HG03175 (cell line): Measurements from ENCODE around the gene ZNF213.

Experiments used
- ATAC-seq: cut with Tn5 transposase; IDR thresholded peaks from one replicate; pipeline ENCODE4 v1.9.1; 2021; ENCODE audit warnings: mild to moderate bottlenecking, moderate library complexity; ENCODE audit not compliant: unreplicated experiment

ZNF213 gene, protein sequence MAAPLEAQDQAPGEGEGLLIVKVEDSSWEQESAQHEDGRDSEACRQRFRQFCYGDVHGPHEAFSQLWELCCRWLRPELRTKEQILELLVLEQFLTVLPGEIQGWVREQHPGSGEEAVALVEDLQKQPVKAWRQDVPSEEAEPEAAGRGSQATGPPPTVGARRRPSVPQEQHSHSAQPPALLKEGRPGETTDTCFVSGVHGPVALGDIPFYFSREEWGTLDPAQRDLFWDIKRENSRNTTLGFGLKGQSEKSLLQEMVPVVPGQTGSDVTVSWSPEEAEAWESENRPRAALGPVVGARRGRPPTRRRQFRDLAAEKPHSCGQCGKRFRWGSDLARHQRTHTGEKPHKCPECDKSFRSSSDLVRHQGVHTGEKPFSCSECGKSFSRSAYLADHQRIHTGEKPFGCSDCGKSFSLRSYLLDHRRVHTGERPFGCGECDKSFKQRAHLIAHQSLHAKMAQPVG

DNA sequence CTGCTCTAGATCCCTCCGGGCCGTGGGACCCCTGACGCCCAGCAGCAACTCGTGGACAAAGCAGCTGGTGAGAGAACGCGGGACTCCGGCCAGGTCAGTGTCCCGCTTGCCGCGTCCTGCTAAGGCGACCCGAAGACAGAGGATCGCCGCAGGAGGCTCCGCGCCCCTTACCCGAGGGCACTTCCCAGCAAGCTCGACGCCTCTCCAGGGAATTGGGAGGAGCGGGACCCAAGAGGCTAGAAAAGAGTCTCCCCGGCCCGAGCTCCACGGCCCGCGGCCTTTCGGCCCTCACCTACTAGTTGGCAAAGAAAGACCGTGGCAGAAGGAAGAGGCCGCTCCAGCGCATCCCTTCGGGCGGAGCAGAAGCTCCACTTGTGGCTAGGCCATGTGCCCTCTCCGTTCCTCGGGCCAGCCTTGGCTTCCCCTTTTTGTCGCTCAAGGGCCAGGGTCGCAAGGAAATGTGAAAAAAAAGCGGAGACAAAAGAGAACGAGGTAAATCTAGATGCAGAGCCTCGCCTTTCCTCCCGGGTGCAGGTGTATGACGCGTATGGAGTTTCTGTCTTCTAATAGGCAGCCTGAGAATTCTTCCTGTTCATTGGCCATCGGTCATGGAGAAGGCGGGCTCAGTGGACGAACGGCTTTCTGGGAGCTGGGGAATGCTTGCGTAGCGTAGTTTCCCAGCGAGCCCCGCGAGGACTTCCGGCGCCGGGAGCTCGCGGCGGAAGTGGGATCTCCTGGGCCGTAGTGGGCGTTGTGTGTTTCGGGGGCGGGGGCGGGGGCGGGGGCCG is at the start of gene ZNF213:
ZNF213 (plus strand) TSS at position 692 of the 788 bp plus-strand sequence. CDS start 2,252 bp downstream, outside the sequence.
- peak; percentile 92 for ATAC-seq

DNA sequence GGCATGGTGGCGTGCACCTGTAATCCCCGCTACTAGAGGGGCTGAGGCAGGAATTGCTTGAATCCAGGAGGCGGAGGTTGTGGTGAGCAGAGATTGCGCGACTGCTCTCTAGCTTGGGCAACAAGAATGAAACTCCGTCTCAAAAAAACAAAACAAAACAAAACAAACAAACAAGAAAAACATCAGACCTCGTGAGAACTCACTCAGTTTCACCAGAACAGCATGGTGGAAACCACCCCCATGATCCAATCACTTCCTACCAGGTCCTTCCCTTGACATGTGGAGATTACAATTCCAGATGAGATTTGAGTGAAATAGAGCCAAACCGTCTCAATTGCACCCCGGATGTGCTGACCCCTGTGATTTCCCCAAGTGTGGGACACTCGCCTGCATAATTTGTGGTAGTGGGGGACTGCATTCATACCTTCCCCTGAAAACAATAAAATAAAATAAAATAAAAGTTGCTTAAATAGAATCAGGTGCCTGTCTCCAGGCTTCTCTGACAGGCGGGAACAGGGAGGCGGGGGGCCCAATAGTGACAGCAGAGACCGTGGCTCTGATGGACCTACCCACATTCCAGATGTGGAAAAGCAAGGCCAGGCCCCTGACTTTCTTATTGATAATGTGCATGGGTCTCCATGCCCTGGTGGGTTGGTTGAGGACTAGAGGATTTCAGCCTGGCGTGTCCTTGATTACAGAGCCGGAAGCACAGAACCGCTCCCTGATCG is 48.8 kb upstream of the ZNF213 start:
- ATAC-seq = no peak

DNA sequence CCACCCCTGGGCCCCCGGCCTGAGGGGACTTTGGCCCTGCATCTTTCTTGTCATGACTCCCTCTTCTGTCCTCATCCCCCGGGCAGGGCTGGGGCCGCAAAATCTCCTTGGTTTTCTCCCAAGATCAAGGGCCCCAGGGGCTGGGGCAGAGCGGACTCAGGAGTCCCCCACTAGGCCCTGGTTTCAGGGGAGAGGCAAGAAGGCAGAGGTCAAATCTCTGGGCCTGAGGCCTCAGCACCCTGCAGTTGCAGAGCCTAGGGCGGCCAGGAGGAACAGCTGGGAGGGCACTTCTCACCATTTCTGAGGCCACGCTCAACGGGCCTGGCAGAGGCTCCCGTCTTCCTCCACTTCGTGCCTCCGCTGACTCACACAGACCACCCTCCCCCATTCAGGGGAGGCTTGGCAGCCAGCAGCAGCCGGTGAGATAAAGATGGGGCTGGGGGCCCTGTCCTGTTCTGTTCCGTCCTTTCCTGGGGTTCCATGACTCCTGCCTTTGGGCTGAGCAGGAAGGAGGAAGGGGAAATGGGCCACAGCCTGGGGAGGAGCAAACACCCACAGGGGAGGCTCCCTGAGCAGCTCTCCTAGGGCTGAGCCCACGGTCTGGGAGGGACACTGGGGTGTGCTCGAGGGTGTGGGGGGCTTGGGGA is 48.1 kb upstream of the ZNF213 start:
- ATAC-seq = no peak

DNA sequence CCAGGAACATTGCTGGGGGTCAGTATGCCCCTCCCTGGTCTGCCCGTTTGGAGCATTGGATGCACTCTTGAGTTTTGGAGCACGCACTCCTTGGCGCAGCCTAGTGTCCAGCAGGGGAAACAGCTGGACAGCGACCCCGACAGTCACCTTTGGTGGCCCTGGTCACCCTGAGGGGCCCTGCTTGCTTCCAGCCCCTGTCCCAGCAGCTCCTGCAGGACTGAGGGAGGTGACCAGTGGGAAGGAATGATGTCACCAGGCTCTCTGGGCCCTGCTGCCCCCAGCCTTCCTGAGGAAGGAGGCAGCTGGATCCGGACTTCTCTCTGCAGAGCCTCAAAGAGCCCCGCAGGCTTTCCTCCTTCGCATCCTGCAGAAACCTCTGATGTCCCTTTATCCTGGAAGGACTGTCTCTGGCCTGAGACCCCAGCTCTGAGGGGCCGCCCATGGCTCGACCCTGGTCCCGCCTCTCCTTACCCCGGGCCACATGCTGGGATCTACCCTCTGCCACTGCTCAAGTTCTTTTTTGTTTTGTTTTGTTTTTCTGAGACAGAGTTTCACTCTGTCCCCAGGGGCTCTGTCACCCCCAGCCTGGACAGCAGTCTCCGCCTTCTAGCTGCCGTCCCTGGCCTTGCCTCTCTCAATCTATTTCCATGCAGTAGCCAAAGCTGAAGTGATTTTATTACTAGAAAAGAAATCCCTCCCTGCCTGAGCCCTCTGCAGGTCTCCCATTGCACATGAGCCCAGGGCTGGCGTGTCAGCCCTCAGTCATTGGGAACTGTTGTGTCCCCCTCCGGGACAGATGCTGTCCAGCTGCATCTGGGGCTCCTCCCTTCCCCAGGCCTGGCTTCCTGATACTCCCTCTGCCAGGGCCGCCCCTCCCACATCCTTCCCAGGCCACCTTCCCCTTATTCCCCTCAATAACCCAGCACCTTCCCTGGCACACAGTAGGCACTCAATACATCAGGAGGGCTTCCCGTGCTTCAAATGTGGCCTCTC is 47.3 kb upstream of the ZNF213 start:
- no peak for ATAC-seq

DNA sequence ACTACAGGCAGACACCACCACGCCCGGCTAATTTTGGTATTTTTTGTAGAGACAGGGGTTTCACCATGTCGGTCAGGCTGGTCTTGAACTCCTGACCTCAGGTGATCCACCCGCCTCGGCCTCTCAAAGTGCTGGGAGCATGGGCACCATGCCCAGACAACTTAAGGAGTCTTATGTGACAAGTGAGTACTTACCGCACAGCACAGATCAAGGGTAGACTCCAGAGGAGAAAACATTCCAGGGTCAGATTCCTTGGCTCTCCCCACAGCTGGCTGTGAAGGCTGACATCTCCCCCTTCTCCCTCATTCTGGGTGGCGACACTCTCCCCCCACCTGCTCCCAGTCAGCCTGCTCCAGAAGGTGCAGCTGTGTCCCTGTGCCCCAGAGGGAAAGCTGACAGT is 46.4 kb upstream of the ZNF213 start:
- no peak for ATAC-seq

DNA sequence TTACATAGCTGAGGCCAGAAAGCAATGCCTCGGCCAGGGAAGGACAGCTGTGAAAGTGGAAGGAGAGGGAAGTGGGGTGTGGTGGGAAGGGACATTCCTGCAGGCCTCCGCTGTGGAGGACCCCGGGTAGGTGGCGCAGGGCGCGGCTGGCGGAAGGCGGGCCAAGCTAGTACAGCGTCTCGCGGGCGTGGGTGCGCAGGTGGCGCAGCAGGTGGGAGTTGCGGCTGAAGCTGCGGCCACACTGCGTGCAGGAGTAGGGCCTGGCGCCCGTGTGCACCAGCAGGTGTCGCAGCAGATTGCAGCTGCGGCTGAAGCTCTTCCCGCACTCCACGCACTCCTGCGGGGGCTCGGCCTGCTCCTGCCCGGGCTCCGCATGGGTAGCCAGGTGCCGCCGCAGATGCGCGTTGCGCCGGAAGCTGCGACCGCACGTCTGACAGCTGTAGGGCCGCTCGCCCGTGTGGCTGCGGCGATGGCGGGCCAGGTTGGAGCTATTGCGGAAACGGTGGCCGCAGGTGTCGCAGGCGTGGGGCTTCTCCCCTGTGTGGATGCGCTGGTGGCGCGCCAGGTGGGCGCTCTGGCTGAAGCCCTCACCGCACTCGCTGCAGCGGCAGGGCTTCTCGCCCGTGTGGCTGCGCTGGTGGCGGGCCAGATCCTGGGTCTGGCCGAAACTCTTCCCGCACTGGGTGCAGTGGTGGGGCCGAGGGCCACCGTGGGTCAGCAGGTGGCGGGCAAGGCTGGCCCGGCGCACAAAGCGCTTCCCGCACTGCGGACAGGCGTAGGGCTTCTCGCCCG is 45.7 kb upstream of the ZNF213 start:
- no peak for ATAC-seq

DNA sequence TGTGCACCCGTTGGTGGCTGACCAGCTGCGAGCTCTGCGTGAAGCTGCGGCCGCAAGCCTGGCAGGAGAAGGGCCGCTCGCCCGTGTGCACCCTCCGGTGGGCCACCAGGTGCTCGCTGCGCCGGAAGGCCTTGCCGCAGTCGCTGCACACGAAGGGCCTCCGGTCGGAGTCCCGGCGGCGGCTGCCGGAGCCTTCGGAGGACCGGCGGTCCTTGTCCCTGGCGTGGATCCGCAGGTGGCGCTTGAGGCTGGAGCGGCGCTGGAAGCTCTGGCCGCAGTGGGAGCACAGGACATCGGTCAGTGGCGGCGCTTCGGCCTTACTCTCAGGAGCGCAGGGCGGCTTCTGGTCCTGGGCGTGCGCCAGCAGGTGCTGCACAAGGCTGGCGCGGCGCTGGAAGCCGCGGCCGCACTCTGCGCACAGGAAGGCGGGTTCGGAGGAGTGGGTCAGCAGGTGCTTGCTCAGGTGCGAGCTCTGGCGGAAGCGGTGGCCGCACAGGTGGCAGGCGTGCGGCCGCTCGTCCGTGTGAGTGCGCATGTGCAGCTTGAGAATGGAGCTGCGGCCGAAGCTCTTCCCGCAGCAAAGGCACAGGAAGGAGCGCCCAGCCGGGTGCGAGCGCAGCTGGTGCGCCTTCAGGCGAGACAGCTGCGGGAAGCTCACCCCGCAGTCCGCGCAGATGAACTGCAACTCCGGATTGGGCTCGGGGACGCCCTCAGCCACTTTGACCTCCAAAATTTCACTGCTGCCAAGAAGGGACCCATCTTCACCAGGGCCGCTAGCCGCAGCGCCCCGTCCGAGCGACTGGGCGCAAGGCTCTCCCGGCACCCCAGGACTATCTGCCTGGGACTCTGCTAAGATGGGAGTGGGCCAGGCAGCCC is 44.9 kb upstream of the ZNF213 start:
- ATAC-seq = no peak

DNA sequence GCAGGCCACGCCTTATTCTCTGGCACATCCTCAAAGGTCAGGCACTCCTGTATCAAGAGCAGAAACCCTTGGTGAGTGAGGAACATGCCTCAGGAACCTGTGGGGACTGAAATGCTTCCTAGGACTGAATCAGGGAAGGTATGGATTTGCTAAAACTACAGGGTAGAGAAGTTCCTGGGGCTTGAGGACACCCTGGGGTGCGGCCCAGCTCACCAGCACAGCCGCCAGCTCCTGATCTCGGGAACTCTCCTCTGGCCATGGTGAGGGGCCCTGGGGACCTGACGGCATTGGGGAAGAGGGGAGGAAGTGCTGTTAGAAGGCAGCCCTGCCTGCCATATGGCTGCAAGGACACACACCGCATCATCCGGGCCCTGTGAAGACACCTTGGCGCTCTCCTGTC is 43.3 kb upstream of the ZNF213 start:
- no peak for ATAC-seq

DNA sequence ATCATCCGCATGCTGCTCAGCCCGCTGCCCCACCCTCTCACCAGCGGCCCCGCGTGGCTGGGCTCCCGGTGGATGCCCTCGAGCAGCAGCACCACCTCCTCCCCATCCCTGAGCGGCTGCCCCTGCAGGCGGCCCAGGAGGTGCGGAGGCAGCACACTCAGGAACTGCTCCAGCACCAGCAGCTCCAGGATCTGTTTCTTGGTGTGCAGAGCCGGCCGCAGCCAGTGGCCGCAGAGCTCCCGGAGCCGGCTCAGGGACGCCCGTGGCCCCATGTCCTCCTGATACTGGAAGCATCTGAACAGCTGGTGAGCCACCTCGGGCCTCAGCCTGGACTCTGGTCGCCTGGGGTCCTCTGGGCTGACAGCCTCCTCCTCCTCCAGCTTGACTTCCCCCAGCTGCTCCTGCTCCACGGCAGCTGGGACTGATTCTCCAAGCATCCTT is 42.3 kb upstream of the ZNF213 start:
- no peak for ATAC-seq

DNA sequence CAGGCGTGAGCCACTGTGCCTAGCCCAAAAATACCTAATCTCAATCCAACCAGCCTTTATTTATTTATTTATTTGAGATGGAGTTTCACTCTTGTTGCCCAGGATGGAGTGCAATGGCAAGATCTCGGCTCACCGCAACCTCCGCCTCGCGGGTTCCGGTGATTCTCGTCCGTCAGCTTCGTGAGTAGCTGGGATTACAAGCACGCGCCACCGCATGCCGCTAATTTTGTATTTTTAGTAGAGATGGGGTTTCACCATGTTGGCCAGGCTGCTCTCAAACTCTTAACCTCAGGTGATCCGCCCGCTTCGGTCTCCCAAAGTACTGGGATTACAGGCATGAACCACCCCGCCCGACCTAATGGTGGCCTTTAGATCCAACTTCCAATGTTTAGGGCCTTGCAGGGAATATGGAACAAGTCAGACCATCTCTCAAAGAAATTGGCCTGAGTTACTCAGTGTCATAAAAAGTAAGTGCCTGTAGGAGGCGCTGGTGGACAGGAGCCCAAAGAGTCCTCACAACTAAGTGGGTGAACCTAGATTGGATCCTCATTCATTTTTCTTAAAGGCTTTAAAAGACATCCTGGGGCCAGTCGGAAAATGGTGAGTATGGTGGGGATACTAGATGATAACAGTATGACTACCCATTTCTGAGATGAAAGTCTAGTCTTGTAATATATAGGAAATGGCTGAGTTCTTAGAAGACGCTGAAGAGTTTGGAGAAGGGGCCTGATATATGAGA is 40.4 kb upstream of the ZNF213 start:
- no peak for ATAC-seq

DNA sequence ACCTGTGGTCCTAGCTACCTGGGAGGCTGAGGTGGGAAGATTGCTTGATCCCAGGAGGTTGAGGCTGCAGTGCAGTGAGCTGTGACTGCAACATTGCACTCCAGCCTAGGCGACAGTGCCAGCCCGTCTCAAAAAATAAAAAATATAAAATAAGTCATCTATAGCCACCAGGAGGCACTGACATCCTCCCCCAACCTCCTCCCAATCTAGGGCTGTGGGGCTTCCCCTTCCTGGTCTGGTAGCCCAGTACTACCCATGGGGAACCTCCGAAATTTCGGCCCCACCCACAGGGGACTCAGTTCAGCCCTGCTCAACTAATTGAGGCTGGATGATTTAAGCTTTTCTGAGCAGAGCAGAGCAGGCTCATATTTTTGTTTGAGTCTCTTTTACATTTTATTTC is 39.0 kb upstream of the ZNF213 start:
- ATAC-seq = no peak

DNA sequence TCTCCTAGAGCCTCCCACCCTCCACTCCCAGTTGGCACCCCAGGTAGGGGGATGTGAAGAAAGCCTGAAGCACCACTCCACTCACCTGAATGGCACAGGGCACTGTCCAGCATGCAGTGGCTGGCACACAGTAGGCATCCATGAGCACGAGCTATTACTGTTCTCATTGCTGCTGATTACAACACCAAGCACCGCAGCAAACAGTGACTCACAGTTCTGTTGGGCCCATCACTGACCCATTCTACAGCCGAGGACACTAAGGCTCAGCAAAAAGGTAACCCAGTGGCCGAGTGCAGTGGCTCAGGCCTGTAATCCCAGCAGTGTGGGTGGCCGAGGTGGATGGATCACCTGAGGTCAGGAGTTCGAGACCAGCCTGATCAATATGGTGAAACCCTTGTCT is 38.5 kb upstream of the ZNF213 start:
- no peak for ATAC-seq

DNA sequence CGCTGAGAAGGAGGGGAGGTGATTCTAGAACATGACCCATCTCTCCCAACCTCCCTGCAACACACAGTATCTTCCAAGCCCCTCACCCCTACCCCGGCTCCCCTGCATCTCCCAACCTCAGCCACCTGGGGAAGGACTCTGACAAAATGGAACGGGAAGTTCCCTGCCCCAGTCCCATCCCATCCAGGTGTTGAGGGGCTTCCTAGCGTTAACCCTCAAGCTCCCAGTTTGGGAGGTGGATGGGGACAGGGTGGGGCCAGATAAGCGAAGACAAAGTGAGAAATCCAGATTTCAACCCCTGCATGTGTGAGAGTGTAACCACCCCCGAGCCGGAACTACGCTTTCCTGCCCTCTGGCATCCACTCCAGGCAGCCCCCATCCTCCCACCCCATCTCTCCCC is 37.6 kb upstream of the ZNF213 start:
- no peak for ATAC-seq

DNA sequence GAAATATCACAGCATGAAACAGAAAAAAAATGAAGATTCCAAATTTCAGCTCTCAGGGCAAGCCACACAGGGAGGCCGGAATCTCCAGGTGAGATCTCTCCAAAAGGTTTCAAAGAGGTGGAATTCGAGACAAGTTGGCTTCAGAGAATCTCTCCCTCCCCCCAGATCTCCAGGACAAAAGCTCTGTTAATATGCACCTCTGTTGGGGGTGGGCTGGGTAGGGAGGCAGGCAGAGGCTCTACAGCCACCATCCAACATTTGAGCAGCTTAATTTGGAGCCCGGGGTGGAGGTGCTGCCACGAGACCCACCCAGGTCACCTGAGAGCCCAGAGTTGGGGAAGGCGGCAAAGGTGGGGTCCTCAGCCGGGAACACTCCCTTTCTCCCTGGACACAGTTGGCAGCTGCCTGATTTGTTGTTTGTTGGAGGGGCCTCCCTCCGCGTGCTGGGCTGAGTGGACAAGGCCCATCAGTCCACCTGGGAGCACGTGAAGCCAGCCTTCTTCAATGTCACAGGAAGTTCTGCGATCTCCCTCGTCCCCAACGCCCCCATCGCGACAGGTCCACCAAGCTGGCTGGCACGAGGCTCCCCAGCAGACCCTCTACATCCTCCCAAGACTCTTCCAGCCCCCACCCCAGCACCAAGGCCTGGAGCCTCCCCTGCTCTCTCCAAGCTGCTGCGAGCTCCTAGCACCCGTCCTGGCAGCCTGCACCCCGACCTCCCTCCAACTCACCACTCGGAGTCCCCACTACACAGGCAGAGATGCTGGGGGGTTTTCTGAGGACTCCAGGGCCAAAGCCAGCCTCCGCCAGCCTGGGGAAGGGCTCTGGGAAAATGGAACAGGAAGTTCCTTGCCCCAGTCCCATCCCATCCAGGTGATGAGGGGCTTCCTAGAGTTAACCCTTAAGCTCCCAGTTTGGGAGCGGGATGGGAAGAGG is 36.1 kb upstream of the ZNF213 start, which contains the start of gene ZSCAN10:
ZSCAN10 (minus strand) TSS at position 836 of the 936 bp plus-strand sequence. CDS start 6,357 bp downstream, outside the sequence.
- ATAC-seq = no peak

DNA sequence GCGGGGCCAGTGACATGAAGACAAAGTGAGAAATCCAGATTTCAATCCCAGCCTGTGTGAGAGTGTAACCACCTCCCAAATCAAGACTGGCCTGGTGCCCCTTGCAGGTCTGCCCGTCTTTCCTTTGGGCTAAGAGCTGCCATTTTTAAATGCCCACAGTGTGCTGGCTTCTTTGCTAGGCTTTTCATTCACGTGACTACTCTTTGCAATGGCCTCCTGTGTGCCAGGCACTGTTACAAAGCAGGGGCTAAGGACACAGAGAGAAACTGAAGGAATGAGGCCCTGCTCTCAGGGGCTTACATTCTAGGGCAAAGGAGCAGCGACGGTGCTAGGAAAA is 35.5 kb upstream of the ZNF213 start:
- no peak for ATAC-seq
